Fibroblast of the aortic adventitia (primary cell): ENCODE results near the gene RASA1. TPM values are rescaled to one million over a fixed set of nuclear protein-coding genes. Genes with fewer than 3 reads are reported as not detected.
A peak's percentile ranks its signal among the peaks of the same experiment; 100 is the strongest.
"Not testable (repeated sequence)": the region's sequence is repeated elsewhere in the genome, so short reads cannot be mapped to it uniquely, and the experiment has no call there.

Experiments
- DNase-seq: peaks from one replicate; pipeline ENCODE4 v3.0.0-alpha.2; 2010; ENCODE audit warnings: low read depth
- H3K4me3 ChIP-seq: 2 replicates; pipeline ENCODE4 v1.5.1; 2011; ENCODE audit warnings: low read depth, mild to moderate bottlenecking, control low read depth, low read length, moderate library complexity
- CTCF ChIP-seq: IDR thresholded peaks from 2 replicates; pipeline ENCODE4 v1.5.1; 2011; ENCODE audit warnings: mild to moderate bottlenecking, low read length, control low read depth, inconsistent platforms; ENCODE audit not compliant: insufficient read depth
- total RNA-seq: library from RNA; depleted of rRNA; stranded (reverse); fragments of >200 nt; gene quantifications from 2 replicates; pipeline ENCODE4 v1.2.3, GENCODE V29; 2012; ENCODE audit warnings: low replicate concordance

Gene RASA1
- total RNA-seq, 1 donor = 46.2 TPM

- H3K4me3 ChIP-seq = no peak overlapping the region
- DNase-seq = no peak
- TF ChIP-seq CTCF = no peak
Measured at GRCh38 chr5:87263498-87263897, 4.2 kb upstream of the RASA1 start.

GRCh38 chr5:87266914-87267573 lies 639 bp upstream of the RASA1 start:
- H3K4me3 ChIP-seq = peak overlapping the region; percentile 96
- peak; percentile 1 for TF ChIP-seq CTCF
- no peak for DNase-seq

- TF ChIP-seq CTCF = no peak
- peak; percentile 69 for DNase-seq
- H3K4me3 ChIP-seq = peak overlapping the region; percentile 96
Measured at GRCh38 chr5:87268126-87268969, 665 bp downstream of the RASA1 start.

GRCh38 chr5:87268970-87269377 lies 1.3 kb downstream of the RASA1 start:
- TF ChIP-seq CTCF = no peak
- H3K4me3 ChIP-seq = peak overlapping the region; percentile 96
- peak; percentile 11 for DNase-seq

GRCh38 chr5:87270888-87271287 lies 3.2 kb downstream of the RASA1 start:
- DNase-seq, H3K4me3 ChIP-seq: not testable (repeated sequence)

- no peak for DNase-seq
- no peak for TF ChIP-seq CTCF
- no peak overlapping the region for H3K4me3 ChIP-seq
Measured at GRCh38 chr5:87276655-87277054, 9.0 kb downstream of the RASA1 start.

- H3K4me3 ChIP-seq = no peak overlapping the region
- DNase-seq = peak; percentile 61
- TF ChIP-seq CTCF = no peak
Measured at GRCh38 chr5:87277279-87277835, 9.7 kb downstream of the RASA1 start.
